K562 (cell line): ENCODE results near the gene ASB6. TPM values are rescaled to one million over a fixed set of nuclear protein-coding genes. Genes with fewer than 3 reads are reported as not detected.
A peak's percentile ranks its signal among the peaks of the same experiment; 100 is the strongest.

Experiments
- ATAC-seq: fragments of 200-7000 bp; cut with Tn5 transposase; 3 replicates; pipeline ENCODE4 v1.9.1; 2020; ENCODE audit warnings: moderate library complexity
- BruUV-seq: library from RNA; stranded (reverse); fragments of 400-500 nt; replicated peaks from 2 replicates; lab custom pipeline; 2021; lab: Mats Ljungman, UMichigan
- CTCF ChIA-PET: fragments of 300-600 bp; formaldehyde crosslinking; extraction: SDS; loops from one replicate; lab custom pipeline; 2021; ENCODE audit warnings: low intra/inter-chr PET ratio; lab: Yijun Ruan, JAX
- POLR2A ChIA-PET: fragments of 300-600, 350-650 bp; sonication (Branson Sonifier 250); formaldehyde crosslinking; extraction: SDS; loops from one replicate; lab custom pipeline; 2021; ENCODE audit warnings: antibody characterized with exemption, inconsistent platforms; lab: Yijun Ruan, JAX
- DNase-seq, 4 experiments: peaks; one replicate each; pipeline versions ENCODE4 v3.0.0 to v3.0.0-alpha.2; 2011 to 2018; ENCODE audit warnings: low spot score in 3 of 4, mixed read lengths in 3 of 4; ENCODE audit errors: extremely low read depth in 1 of 4
- FAIRE-seq: peaks from 2 replicates; lab custom pipeline; 2011; peaks lifted over from hg19 to GRCh38; lab: Jason Lieb, UNC
- H2AFZ ChIP-seq: 2 replicates; pipeline ENCODE4 v1.6.0; 2011; ENCODE audit warnings: low read depth, low read length, control low read depth, inconsistent platforms
- H3K27ac ChIP-seq: fragments of 200-600 bp; 3 replicates; pipeline ENCODE4 v1.8.0; 2011; ENCODE audit warnings: low read depth, mild to moderate bottlenecking, control low read depth, inconsistent platforms, low read length, moderate library complexity, mixed read lengths; ENCODE audit errors: extremely low read depth
- H3K27me3 ChIP-seq, 2 experiments: fragments of 300-600 bp in 1 of 2; 2 replicates in 1 of 2; 3 replicates in 1 of 2; pipeline versions ENCODE4 v1.6.0 to v1.8.0; 2011; ENCODE audit warnings: inconsistent platforms in 2 of 2, low read length in 2 of 2, mild to moderate bottlenecking in 1 of 2, mixed read lengths in 1 of 2, moderate library complexity in 1 of 2; ENCODE audit not compliant: control insufficient read depth in 2 of 2, insufficient read depth in 2 of 2
- H3K36me3 ChIP-seq: fragments of 300-600 bp; 3 replicates; pipeline ENCODE4 v1.8.0; 2011; ENCODE audit warnings: mild to moderate bottlenecking, low read length, inconsistent platforms; ENCODE audit not compliant: control insufficient read depth, insufficient read depth
- H3K4me1 ChIP-seq, 2 experiments: fragments of 200-600 bp in 1 of 2; replicated peaks in 1 of 2; 2 replicates in 1 of 2; 3 replicates in 1 of 2; pipeline versions ENCODE4 v1.5.1 to v1.8.0; 2011; ENCODE audit warnings: inconsistent platforms in 2 of 2, low read length in 2 of 2, mild to moderate bottlenecking in 1 of 2, mixed read lengths in 1 of 2, moderate library complexity in 1 of 2; ENCODE audit not compliant: control insufficient read depth in 2 of 2, insufficient read depth in 2 of 2
- H3K4me2 ChIP-seq: 2 replicates; pipeline ENCODE4 v1.6.1; 2011; ENCODE audit warnings: low read length, control low read depth, inconsistent platforms, mixed read lengths; ENCODE audit not compliant: insufficient read depth
- H3K4me3 ChIP-seq: fragments of 200-600 bp; sonication (generic), shearing (Covaris generic); 2 replicates; pipeline ENCODE4 v1.5.1; 2016; ENCODE audit warnings: control low read depth, inconsistent platforms
- H3K79me2 ChIP-seq: fragments of 200-600 bp; 3 replicates; pipeline ENCODE4 v1.8.0; 2011; ENCODE audit warnings: low read length, inconsistent platforms; ENCODE audit not compliant: control insufficient read depth, insufficient read depth
- H3K9ac ChIP-seq, 2 experiments: 2 replicates each; pipeline versions ENCODE4 v1.6.0 to v1.6.1; 2011; ENCODE audit warnings: low read depth in 2 of 2, low read length in 2 of 2, control low read depth in 1 of 2, inconsistent platforms in 1 of 2, mild to moderate bottlenecking in 1 of 2, mixed read lengths in 1 of 2; ENCODE audit not compliant: insufficient read depth in 1 of 2
- H3K9me1 ChIP-seq: one replicate; pipeline ENCODE4 v1.6.0; 2011; ENCODE audit warnings: inconsistent platforms, mild to moderate bottlenecking, low read length, moderate library complexity; ENCODE audit not compliant: control insufficient read depth, insufficient read depth
- H3K9me3 ChIP-seq: replicated peaks from 2 replicates; pipeline ENCODE4 v1.5.1; 2011; ENCODE audit warnings: low read depth, low read length, inconsistent platforms; ENCODE audit not compliant: control insufficient read depth, insufficient read depth
- H4K20me1 ChIP-seq: replicated peaks from 2 replicates; pipeline ENCODE4 v1.6.1; 2011; ENCODE audit warnings: low read length, inconsistent platforms, mixed read lengths; ENCODE audit not compliant: control insufficient read depth, insufficient read depth
- JUND ChIP-seq, 2 experiments: IDR thresholded peaks; 2 replicates in 1 of 2; 3 replicates in 1 of 2; pipeline ENCODE4 v1.6.1; 2011; ENCODE audit warnings: borderline replicate concordance in 2 of 2, low read depth in 2 of 2, low read length in 2 of 2, improper control_type of control experiment in 1 of 2, missing biosample characterization in 1 of 2, missing genetic modification characterization in 1 of 2, missing genetic modification reagents in 1 of 2
- WGBS: fragments of 100-300 bp; shearing (Covaris generic); methylation state at CpG from one replicate; pipeline ENCODE4 v1.1.6; 2016; ENCODE audit warnings: low coverage, mixed read lengths; ENCODE audit not compliant: insufficient coverage; ENCODE audit errors: missing lambda C conversion rate; 5-methylcytosine and 5-hydroxymethylcytosine counted together
- in situ Hi-C: fragments of 300-500 bp; cut with MboI; formaldehyde crosslinking; loops from 4 replicates; pipeline ENCODE4 v1.15.0; 2018; ENCODE audit warnings: inconsistent platforms, mixed read lengths
- intact Hi-C: fragments of 100-400 bp; cut with micrococcal nuclease; formaldehyde crosslinking; loops from 2 replicates; pipeline ENCODE4 v1.14.2; 2022
- polyA plus RNA-seq, 8 experiments: library from polyadenylated mRNA; depleted of rRNA in 4 of 8; stranded (reverse) in 5 of 8; unstranded in 3 of 8; fragments of >200 nt; fragmentation: Nextera tagmentation in 2 of 8; fragmentation: Illumina TruSeq in 1 of 8; extraction: Ambion mirVana in 2 of 8; extraction: Trizol in 1 of 8; gene quantifications; 2 replicates each; pipeline versions ENCODE4 v1.2.1 to v1.2.3, GENCODE V29; 2011 to 2014; ENCODE audit warnings: inconsistent platforms in 1 of 8, missing spikeins in 1 of 8
- total RNA-seq, 7 experiments: library from RNA; depleted of rRNA in 6 of 7; stranded (reverse); fragments of >200 nt in 6 of 7; fragmentation: Illumina TruSeq in 2 of 7; extraction: Trizol in 2 of 7; gene quantifications; 2 replicates each; pipeline versions ENCODE4 v1.2.1 to v1.2.3, GENCODE V29; 2011 to 2021; ENCODE audit warnings: low replicate concordance in 1 of 7
- TF ChIP-seq, protein P1 (sequence below): conservative IDR thresholded peaks from 2 replicates; pipeline ENCODE4 v1.6.1; 2011; ENCODE audit warnings: low read depth, mild to moderate bottlenecking, low read length; ENCODE audit not compliant: control insufficient read depth

Gene ASB6
- total and polyA plus RNA-seq, 9 of the 15 experiments (the other 6 are each of a cell fraction or from before 2014, with no cell fraction given) = 0.92 to 17.8 (median 11.3) TPM

- Histone ChIP-seq H3K4me3 (no peak overlapping the region), H2AFZ (no peak overlapping the region), H3K36me3 (no peaks in the 10 kb centered on the region), H3K27ac (no peak overlapping the region), H3K27me3 (peaks cover 14 to 40% of the 10 kb centered on the region in 2 experiments; a peak in 4 of 5 replicates), H3K79me2 (no peaks in the 10 kb centered on the region), H3K4me2 (no peak overlapping the region), H3K9me1 (peaks cover 7% of the 10 kb centered on the region), H3K9ac (0 out of 4 replicates have a peak overlapping the region, but pooled peaks of 1 of the 2 experiments have one; percentile 2), H4K20me1 (0 out of 2 replicates have a peak, but pooled peaks cover 3% of the 10 kb centered on the region), H3K9me3 (no peaks in the 10 kb centered on the region), H3K4me1 (peaks cover 0 to 23% of the 10 kb centered on the region in 2 experiments; a peak in 3 of 5 replicates)
- POLR2A ChIA-PET = interaction anchor here (0.6 to 1.4 kb wide), 2 partner anchors 51 to 1394 kb away, joined by 3 to 4 read pairs; no protein-coding TSS in a partner anchor
- FAIRE-seq (no peak), ATAC-seq (no peak), DNase-seq (no peak)
- whole genome bisulfite sequencing = 43% methylated on average over 10 of the region's 10 CpGs
- TF ChIP-seq, protein P1, sequence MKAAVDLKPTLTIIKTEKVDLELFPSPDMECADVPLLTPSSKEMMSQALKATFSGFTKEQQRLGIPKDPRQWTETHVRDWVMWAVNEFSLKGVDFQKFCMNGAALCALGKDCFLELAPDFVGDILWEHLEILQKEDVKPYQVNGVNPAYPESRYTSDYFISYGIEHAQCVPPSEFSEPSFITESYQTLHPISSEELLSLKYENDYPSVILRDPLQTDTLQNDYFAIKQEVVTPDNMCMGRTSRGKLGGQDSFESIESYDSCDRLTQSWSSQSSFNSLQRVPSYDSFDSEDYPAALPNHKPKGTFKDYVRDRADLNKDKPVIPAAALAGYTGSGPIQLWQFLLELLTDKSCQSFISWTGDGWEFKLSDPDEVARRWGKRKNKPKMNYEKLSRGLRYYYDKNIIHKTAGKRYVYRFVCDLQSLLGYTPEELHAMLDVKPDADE = no peak
- TF ChIP-seq JUND (IDR thresholded peaks at IDR 0.05; ENCODE audit: borderline replicate concordance, low read depth, low read length) = no peak
- no peak for TF ChIP-seq JUND (tag; IDR thresholded peaks at IDR 0.05; ENCODE audit: borderline replicate concordance, low read depth, low read length)
- intact Hi-C loops (loop anchor here (5.0 kb wide), 1 partner anchor 1390 kb away; no protein-coding TSS in a partner anchor), in situ Hi-C loops (no loop called here)
- CTCF ChIA-PET = no interaction called here
- BruUV-seq = no TSS peak
Observed at GRCh38 chr9:129687391-129687790, 45.4 kb upstream of the ASB6 start.
